Lower lobe of right lung (tissue), 2 donors: Measurements from ENCODE around the gene SLC38A1. TPM values are rescaled to one million over a fixed set of nuclear protein-coding genes. Genes with fewer than 3 reads are reported as not detected.

Source experiments
- ATAC-seq, 2 donors: fragments of 200-7000 bp; cut with Tn5 transposase; one replicate each; pipeline ENCODE4 v1.9.1; 2020 to 2022; ENCODE audit warnings: mild to moderate bottlenecking in 2 of 2, moderate library complexity in 2 of 2
- DNase-seq: peaks from one replicate; pipeline ENCODE4 v3.0.0-alpha.2; 2020
- H3K27ac ChIP-seq: fragments of 200-600 bp; one replicate; pipeline ENCODE4 v1.8.0; 2022
- H3K27me3 ChIP-seq: fragments of 200-600 bp; one replicate; pipeline ENCODE4 v1.8.0; 2022; ENCODE audit warnings: low read depth
- H3K36me3 ChIP-seq: fragments of 200-600 bp; one replicate; pipeline ENCODE4 v1.8.0; 2022; ENCODE audit warnings: mild to moderate bottlenecking
- H3K4me1 ChIP-seq: fragments of 200-600 bp; one replicate; pipeline ENCODE4 v1.8.0; 2022
- H3K4me3 ChIP-seq: fragments of 200-600 bp; one replicate; pipeline ENCODE4 v1.8.0; 2022; ENCODE audit warnings: mild to moderate bottlenecking
- H3K9me3 ChIP-seq: fragments of 200-600 bp; one replicate; pipeline ENCODE4 v1.8.0; 2022
- CTCF ChIP-seq: fragments of 200-600 bp; IDR thresholded peaks from one replicate; pipeline ENCODE4 v1.8.0; 2022; ENCODE audit warnings: antibody characterized with exemption, mild to moderate bottlenecking
- intact Hi-C: fragments of 100-400 bp; cut with DNase I; formaldehyde crosslinking; loops from one replicate; pipeline ENCODE4 v1.11.0; 2022
- total RNA-seq: library from RNA; stranded (reverse); fragmentation: NEBNext Ultra II Directional; extraction: Animal tissue kit (Norgen Biotek cat#: 25700); gene quantifications from one replicate; pipeline ENCODE4 v1.2.1, GENCODE V29; 2021
- donor health status: DM: no; HTN: yes; CAD: no; lungs with severe emphysema.

SLC38A1 gene
- total RNA-seq, 1 donor from 2014 or later = 45.8 TPM

GRCh38 chr12:46238821-46239220 lies 30.0 kb downstream of the SLC38A1 start:
- ATAC-seq (no peak), DNase-seq (no peak)
- TF ChIP-seq CTCF = no peak
- H3K27ac ChIP-seq = no peak overlapping the region
- intact Hi-C loops = no loop called here
- no peaks in the 10 kb centered on the region for H3K27me3 ChIP-seq
- no peak overlapping the region for H3K4me3 ChIP-seq
- H3K36me3 ChIP-seq = peaks cover 13% of the 10 kb centered on the region
- no peaks in the 10 kb centered on the region for H3K4me1 ChIP-seq
- H3K9me3 ChIP-seq = no peaks in the 10 kb centered on the region

- DNase-seq (no peak), ATAC-seq (peak in 1 of 2 donors; percentile 53)
- Histone ChIP-seq H3K4me1 (no peaks in the 10 kb centered on the region), H3K4me3 (no peak overlapping the region), H3K27me3 (no peaks in the 10 kb centered on the region), H3K36me3 (peaks cover 13% of the 10 kb centered on the region), H3K9me3 (no peaks in the 10 kb centered on the region), H3K27ac (no peak overlapping the region)
- intact Hi-C loops = no loop called here
- TF ChIP-seq CTCF = no peak
These were observed 31.3 kb downstream of the SLC38A1 start for GRCh38 chr12:46237371-46238045.

- H3K27ac ChIP-seq = no peak overlapping the region
- no peak for TF ChIP-seq CTCF
- no peaks in the 10 kb centered on the region for H3K27me3 ChIP-seq
- no peaks in the 10 kb centered on the region for H3K4me1 ChIP-seq
- DNase-seq (no peak), ATAC-seq (no peak)
- H3K36me3 ChIP-seq = peaks cover 8% of the 10 kb centered on the region
- H3K4me3 ChIP-seq = no peak overlapping the region
- H3K9me3 ChIP-seq = no peaks in the 10 kb centered on the region
- intact Hi-C loops = no loop called here
These were observed 34.8 kb downstream of the SLC38A1 start for GRCh38 chr12:46234000-46234399.

- no peak overlapping the region for H3K4me3 ChIP-seq
- intact Hi-C loops = no loop called here
- H3K27ac ChIP-seq = no peak overlapping the region
- DNase-seq = no peak
- no peaks in the 10 kb centered on the region for H3K27me3 ChIP-seq
- H3K9me3 ChIP-seq = no peaks in the 10 kb centered on the region
- no peak for ATAC-seq
- H3K4me1 ChIP-seq = no peaks in the 10 kb centered on the region
- no peak for TF ChIP-seq CTCF
- H3K36me3 ChIP-seq = peaks cover 8% of the 10 kb centered on the region
These were observed 35.4 kb downstream of the SLC38A1 start for GRCh38 chr12:46233423-46233822.

GRCh38 chr12:46230983-46231382 lies 37.9 kb downstream of the SLC38A1 start:
- H3K4me1 ChIP-seq = peaks cover 10% of the 10 kb centered on the region
- ATAC-seq (no peak), DNase-seq (no peak)
- H3K27me3 ChIP-seq = no peaks in the 10 kb centered on the region
- H3K36me3 ChIP-seq = peaks cover 8% of the 10 kb centered on the region
- no peak for TF ChIP-seq CTCF
- intact Hi-C loops = no loop called here
- no peak overlapping the region for H3K4me3 ChIP-seq
- H3K9me3 ChIP-seq = no peaks in the 10 kb centered on the region
- no peak overlapping the region for H3K27ac ChIP-seq
